Spleen (tissue), 11 donors: ENCODE results near the gene CBFA2T2. TPM values are rescaled to one million over a fixed set of nuclear protein-coding genes. Genes with fewer than 3 reads are reported as not detected.

Experiments
- DNase-seq: peaks from one replicate; pipeline ENCODE4 v3.0.0-alpha.2; 2020
- H3K27ac ChIP-seq, 8 donors: fragments of 200-600 bp; sonication (generic) in 7 of 8; 1 replicate in 4 of 8; 2 replicates in 4 of 8; pipeline versions ENCODE4 v1.5.0 to v1.8.0; 2016 to 2021; ENCODE audit warnings: inconsistent platforms in 4 of 8, mild to moderate bottlenecking in 4 of 8, moderate library complexity in 1 of 8
- H3K27me3 ChIP-seq, 7 donors: fragments of 200-600 bp; sonication (generic) in 6 of 7; replicated peaks in 1 of 7; 1 replicate in 4 of 7; 2 replicates in 3 of 7; pipeline versions ENCODE4 v1.5.0 to v1.8.0; 2016 to 2021; ENCODE audit warnings: inconsistent platforms in 3 of 7, mild to moderate bottlenecking in 1 of 7
- H3K36me3 ChIP-seq, 6 donors: fragments of 200-600 bp; sonication (generic) in 5 of 6; 1 replicate in 4 of 6; 2 replicates in 2 of 6; pipeline versions ENCODE4 v1.5.0 to v1.8.0; 2016 to 2021; ENCODE audit warnings: inconsistent platforms in 2 of 6
- H3K4me1 ChIP-seq, 6 donors: fragments of 200-600 bp; sonication (generic) in 5 of 6; 1 replicate in 3 of 6; 2 replicates in 3 of 6; pipeline versions ENCODE4 v1.5.0 to v1.8.0; 2016 to 2021; ENCODE audit warnings: inconsistent platforms in 3 of 6
- H3K4me3 ChIP-seq, 8 donors: fragments of 200-600 bp; sonication (generic) in 7 of 8; 1 replicate in 4 of 8; 2 replicates in 4 of 8; pipeline versions ENCODE4 v1.5.0 to v1.8.0; 2016 to 2021; ENCODE audit warnings: inconsistent platforms in 4 of 8, mild to moderate bottlenecking in 4 of 8, moderate library complexity in 2 of 8
- H3K9me3 ChIP-seq, 8 donors: fragments of 200-600 bp; sonication (generic) in 7 of 8; 1 replicate in 4 of 8; 2 replicates in 4 of 8; pipeline versions ENCODE4 v1.5.0 to v1.8.0; 2016 to 2021; ENCODE audit warnings: inconsistent platforms in 4 of 8
- POLR2A ChIP-seq, 3 donors: fragments of 450-650 bp; IDR thresholded peaks; one replicate each; pipeline ENCODE4 v1.5.1; 2017; ENCODE audit warnings: antibody characterized with exemption in 3 of 3, mild to moderate bottlenecking in 1 of 3
- POLR2AphosphoS5 ChIP-seq, 3 donors: sonication (generic); formaldehyde crosslinking; IDR thresholded peaks; one replicate each; pipeline ENCODE4 v1.5.1; 2017; ENCODE audit warnings: antibody characterized with exemption in 3 of 3
- WGBS, 5 donors: extraction: QIAGEN DNeasy Blood & Tissue Kit in 3 of 5; methylation state at CpG; one replicate each; pipeline versions ENCODE4 v1.1.5 to v1.1.7; 2013 to 2018; 5-methylcytosine and 5-hydroxymethylcytosine counted together
- intact Hi-C: fragments of 100-400 bp; cut with DNase I; formaldehyde crosslinking; loops from one replicate; pipeline ENCODE4 v1.15.0; 2023; ENCODE audit warnings: low total_unique reads
- polyA plus RNA-seq, 3 donors: library from polyadenylated mRNA; stranded (reverse); fragments of 200-250 nt; gene quantifications; one replicate each; pipeline ENCODE4 v1.2.1, GENCODE V29; 2013
- total RNA-seq, 7 donors: library from RNA; depleted of rRNA in 3 of 7; stranded (reverse); fragments of >200 nt in 3 of 7; fragmentation: NEBNext Ultra II Directional in 4 of 7; extraction: Animal tissue kit (Norgen Biotek cat#: 25700) in 4 of 7; gene quantifications; one replicate each; pipeline versions ENCODE4 v1.1.0 to v1.2.1, GENCODE V29; 2016 to 2021
- TF ChIP-seq, protein P1 (sequence below), 11 experiments: fragments of 200-600 bp in 7 of 11; fragments of 450-650 bp in 4 of 11; sonication (generic) in 4 of 11; IDR thresholded peaks in 8 of 11; conservative IDR thresholded peaks in 3 of 11; 1 replicate in 7 of 11; 2 replicates in 4 of 11; pipeline versions ENCODE4 v1.4.0 to v1.8.0; 2016 to 2021; ENCODE audit warnings: antibody characterized with exemption in 11 of 11, inconsistent platforms in 4 of 11, mild to moderate bottlenecking in 1 of 11
- donor health status: healthy with polysubstance abuse.
- donor health status: DM: no; HTN: no; CAD: no; lungs with moderate emphysema.
- donor health status: DM: no; HTN: no; CAD: no.
- donor health status: Bipolar disorder and iron deficiency.
- donor health status: healthy.
- donor health status: DM: no; HTN: no; CAD: no.
- donor health status: DM: yes; HTN: yes; CAD: no.

Gene CBFA2T2
- total and polyA plus RNA-seq, 10 donors: 3.3 to 25.4 (median 17.8) TPM

DNA sequence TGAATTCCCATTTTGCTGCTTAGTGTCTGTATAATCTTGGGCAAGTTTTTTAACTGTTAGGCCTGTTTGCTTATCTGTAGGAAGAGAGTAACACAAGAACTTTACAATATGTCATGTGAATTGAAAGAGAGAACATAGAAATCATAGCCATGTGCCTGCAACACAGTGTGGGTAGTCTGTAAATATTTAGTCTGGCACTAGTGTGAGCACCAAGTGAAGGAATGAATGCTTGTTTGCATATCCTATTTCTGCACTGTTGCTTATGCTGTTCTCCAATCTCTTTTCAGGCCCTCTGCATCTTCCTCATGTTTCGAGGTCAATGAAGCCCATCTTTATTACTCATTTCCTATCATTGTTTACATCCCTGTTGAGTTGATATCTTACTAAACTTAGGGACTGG, 49.2 kb downstream of the CBFA2T2 start:
- Histone ChIP-seq H3K27ac (peak overlapping the region in 7 of 8 donors; percentile 10 to 54 (median 33)), H3K27me3 (no peaks in the 10 kb centered on the region), H3K9me3 (no peaks in the 10 kb centered on the region), H3K36me3 (peaks cover 0 to 9% (median 0%) of the 10 kb centered on the region in 6 donors), H3K4me3 (no peak overlapping the region), H3K4me1 (peaks cover 0 to 21% (median 11%) of the 10 kb centered on the region in 6 donors)
- TF ChIP-seq, protein P1, sequence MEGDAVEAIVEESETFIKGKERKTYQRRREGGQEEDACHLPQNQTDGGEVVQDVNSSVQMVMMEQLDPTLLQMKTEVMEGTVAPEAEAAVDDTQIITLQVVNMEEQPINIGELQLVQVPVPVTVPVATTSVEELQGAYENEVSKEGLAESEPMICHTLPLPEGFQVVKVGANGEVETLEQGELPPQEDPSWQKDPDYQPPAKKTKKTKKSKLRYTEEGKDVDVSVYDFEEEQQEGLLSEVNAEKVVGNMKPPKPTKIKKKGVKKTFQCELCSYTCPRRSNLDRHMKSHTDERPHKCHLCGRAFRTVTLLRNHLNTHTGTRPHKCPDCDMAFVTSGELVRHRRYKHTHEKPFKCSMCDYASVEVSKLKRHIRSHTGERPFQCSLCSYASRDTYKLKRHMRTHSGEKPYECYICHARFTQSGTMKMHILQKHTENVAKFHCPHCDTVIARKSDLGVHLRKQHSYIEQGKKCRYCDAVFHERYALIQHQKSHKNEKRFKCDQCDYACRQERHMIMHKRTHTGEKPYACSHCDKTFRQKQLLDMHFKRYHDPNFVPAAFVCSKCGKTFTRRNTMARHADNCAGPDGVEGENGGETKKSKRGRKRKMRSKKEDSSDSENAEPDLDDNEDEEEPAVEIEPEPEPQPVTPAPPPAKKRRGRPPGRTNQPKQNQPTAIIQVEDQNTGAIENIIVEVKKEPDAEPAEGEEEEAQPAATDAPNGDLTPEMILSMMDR (IDR thresholded peaks at IDR 0.05 in 8 of 11, conservative IDR thresholded peaks at IDR 0.05 in 3 of 11): no peak
- TF ChIP-seq POLR2AphosphoS5 (IDR thresholded peaks at IDR 0.05) (no peak), POLR2A (IDR thresholded peaks at IDR 0.05) (no peak)
- WGBS, 5 donors: 57 to 66% (median 63%) methylated on average over 1 of the region's 1 CpG
- DNase-seq: no peak
- intact Hi-C loops: no loop called here

GRCh38 chr20:33540427-33540826, 50.5 kb downstream of the CBFA2T2 start:
- 87 to 93% (median 88%) methylated on average over 4 of the region's 4 CpGs for WGBS, 5 donors
- H3K27ac ChIP-seq: no peak overlapping the region

GRCh38 chr20:33541074-33541473, 51.2 kb downstream of the CBFA2T2 start:
- TF ChIP-seq POLR2A (IDR thresholded peaks at IDR 0.05): no peak
- WGBS, 5 donors: 94 to 99% (median 97%) methylated on average over 4 of the region's 4 CpGs
- intact Hi-C loops: no loop called here

More at GRCh38 chr20:33540427-33540826, 50.5 kb downstream of the CBFA2T2 start:
- Histone ChIP-seq H3K36me3 (peaks cover 0 to 8% (median 0%) of the 10 kb centered on the region in 6 donors), H3K9me3 (no peaks in the 10 kb centered on the region), H3K4me1 (peaks cover 0 to 21% (median 11%) of the 10 kb centered on the region in 6 donors), H3K4me3 (no peak overlapping the region), H3K27me3 (no peaks in the 10 kb centered on the region)
- no peak for DNase-seq
- intact Hi-C loops: no loop called here
- TF ChIP-seq POLR2A (IDR thresholded peaks at IDR 0.05) (no peak), POLR2AphosphoS5 (IDR thresholded peaks at IDR 0.05) (no peak)
- TF ChIP-seq, protein P1 (IDR thresholded peaks at IDR 0.05 in 8 of 11, conservative IDR thresholded peaks at IDR 0.05 in 3 of 11): no peak

DNA sequence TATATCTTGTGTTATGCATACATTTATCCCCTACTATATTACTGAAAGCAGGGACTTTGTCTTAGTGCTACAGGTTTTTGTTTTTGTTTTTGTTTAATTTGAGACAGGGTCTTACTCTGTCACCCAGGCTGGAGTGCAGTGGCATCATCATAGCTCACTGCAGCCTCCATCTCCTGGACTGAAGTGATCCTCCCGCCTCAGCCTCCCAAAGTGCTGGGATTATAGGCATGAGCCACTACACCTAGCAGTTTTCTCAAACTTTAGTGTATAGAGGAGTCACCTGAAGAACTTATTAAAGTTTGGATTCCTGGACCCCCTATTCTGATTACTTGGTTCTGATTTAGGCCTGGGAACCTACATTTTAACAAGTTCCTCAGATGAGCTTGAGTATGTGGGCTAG, 51.9 kb downstream of the CBFA2T2 start:
- H3K27me3 ChIP-seq: no peaks in the 10 kb centered on the region
- H3K36me3 ChIP-seq: peaks cover 0 to 6% (median 0%) of the 10 kb centered on the region in 6 donors
- peaks cover 0 to 23% (median 11%) of the 10 kb centered on the region in 6 donors for H3K4me1 ChIP-seq
- no peak for DNase-seq
- no peaks in the 10 kb centered on the region for H3K9me3 ChIP-seq
- intact Hi-C loops: no loop called here
- H3K27ac ChIP-seq: no peak overlapping the region
- WGBS, 5 donors: 100% methylated on average over 1 of the region's 1 CpG
- TF ChIP-seq, protein P1 (IDR thresholded peaks at IDR 0.05 in 8 of 11, conservative IDR thresholded peaks at IDR 0.05 in 3 of 11): no peak
- TF ChIP-seq POLR2AphosphoS5 (IDR thresholded peaks at IDR 0.05) (no peak), POLR2A (IDR thresholded peaks at IDR 0.05) (no peak)
- H3K4me3 ChIP-seq: no peak overlapping the region

More at GRCh38 chr20:33541074-33541473, 51.2 kb downstream of the CBFA2T2 start:
- Histone ChIP-seq H3K27me3 (no peaks in the 10 kb centered on the region), H3K36me3 (peaks cover 0 to 8% (median 0%) of the 10 kb centered on the region in 6 donors), H3K4me3 (no peak overlapping the region), H3K27ac (no peak overlapping the region), H3K9me3 (no peaks in the 10 kb centered on the region), H3K4me1 (peaks cover 0 to 21% (median 11%) of the 10 kb centered on the region in 6 donors)
- DNase-seq: no peak

DNA sequence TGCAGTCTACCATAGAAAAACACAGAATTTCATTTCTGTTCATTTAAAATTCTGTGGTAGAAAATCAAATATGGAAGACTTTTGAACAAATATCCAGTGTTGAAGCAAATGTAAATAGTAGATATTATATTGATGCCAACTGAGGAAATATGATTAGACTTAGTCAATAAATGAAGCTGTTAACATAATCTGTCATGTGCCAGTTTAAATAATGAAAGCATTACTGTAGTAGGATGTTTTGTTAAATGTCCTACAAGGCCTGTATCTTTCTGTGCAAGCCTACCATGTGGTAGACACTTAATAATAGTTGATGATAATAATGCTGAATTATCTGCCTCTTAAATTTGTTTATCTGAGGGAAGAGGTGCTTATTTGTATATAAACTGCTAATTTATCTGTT, 55.9 kb downstream of the CBFA2T2 start:
- H3K4me3 ChIP-seq: no peak overlapping the region
- no peak overlapping the region for H3K27ac ChIP-seq
- peaks cover 0 to 3% (median 0%) of the 10 kb centered on the region in 6 donors for H3K36me3 ChIP-seq
- peaks cover 0 to 5% (median 0%) of the 10 kb centered on the region in 6 donors for H3K4me1 ChIP-seq
- TF ChIP-seq POLR2AphosphoS5 (IDR thresholded peaks at IDR 0.05) (no peak), POLR2A (IDR thresholded peaks at IDR 0.05) (no peak)
- TF ChIP-seq, protein P1 (IDR thresholded peaks at IDR 0.05 in 8 of 11, conservative IDR thresholded peaks at IDR 0.05 in 3 of 11): no peak
- no peaks in the 10 kb centered on the region for H3K9me3 ChIP-seq
- intact Hi-C loops: no loop called here
- no peaks in the 10 kb centered on the region for H3K27me3 ChIP-seq
- DNase-seq: no peak
